PC-3 (cell line): Measurements from ENCODE around the gene TOM1L2. TPM values are rescaled to one million over a fixed set of nuclear protein-coding genes. Genes with fewer than 3 reads are reported as not detected.

ENCODE experiments used
- ATAC-seq: fragments of 200-7000 bp; cut with Tn5 transposase; 2 replicates; pipeline ENCODE4 v1.9.1; 2020; ENCODE audit warnings: mild to moderate bottlenecking, moderate library complexity
- BruUV-seq: library from RNA; stranded (reverse); fragments of 400-500 nt; replicated peaks from 2 replicates; lab custom pipeline; 2021; lab: Mats Ljungman, UMichigan
- CTCF ChIA-PET: fragments of 300-600 bp; sonication (Branson Sonifier 250); formaldehyde crosslinking; loops from one replicate; lab custom pipeline; 2022; ENCODE audit warnings: antibody characterized with exemption; lab: Charles Lee
- POLR2A ChIA-PET: fragments of 300-600 bp; sonication (Branson Sonifier 250); formaldehyde crosslinking; loops from one replicate; lab custom pipeline; 2022; ENCODE audit warnings: antibody characterized with exemption; ENCODE audit not compliant: unreplicated experiment; lab: Charles Lee
- DNase-seq: peaks from one replicate; pipeline ENCODE4 v3.0.0-alpha.2; 2015
- H2AFZ ChIP-seq: fragments of 300-600 bp; sonication (generic); 2 replicates; pipeline ENCODE4 v1.6.0; 2016; ENCODE audit warnings: antibody characterized with exemption, low read length
- H3F3A ChIP-seq: fragments of 300-600 bp; sonication (generic); one replicate; pipeline ENCODE4 v1.6.0; 2017; ENCODE audit warnings: antibody characterized with exemption, low read length, control low read depth, mild to moderate bottlenecking; ENCODE audit not compliant: unreplicated experiment
- H3K27ac ChIP-seq: fragments of 300-600 bp; sonication (generic); 2 replicates; pipeline ENCODE4 v1.5.1; 2016; ENCODE audit warnings: mild to moderate bottlenecking, low read length
- H3K27me3 ChIP-seq: fragments of 300-600 bp; sonication (generic); 2 replicates; pipeline ENCODE4 v1.6.1; 2016; ENCODE audit warnings: low read length, mixed read lengths
- H3K36me3 ChIP-seq: fragments of 300-600 bp; sonication (generic); 2 replicates; pipeline ENCODE4 v1.6.1; 2016; ENCODE audit warnings: low read depth, mixed run types, low read length, mixed read lengths
- H3K4me1 ChIP-seq: fragments of 300-600 bp; sonication (generic); 2 replicates; pipeline ENCODE4 v1.5.1; 2016; ENCODE audit warnings: low read length; ENCODE audit not compliant: insufficient read depth
- H3K4me2 ChIP-seq: fragments of 300-600 bp; sonication (generic); 2 replicates; pipeline ENCODE4 v1.6.0; 2016; ENCODE audit warnings: low read length
- H3K4me3 ChIP-seq: fragments of 300-600 bp; sonication (generic); 2 replicates; pipeline ENCODE4 v1.5.1; 2016; ENCODE audit warnings: mild to moderate bottlenecking, low read length, mixed read lengths
- H3K79me2 ChIP-seq: fragments of 300-600 bp; sonication (generic); 2 replicates; pipeline ENCODE4 v1.6.1; 2017; ENCODE audit warnings: low read length, mixed read lengths
- H3K9ac ChIP-seq: fragments of 300-600 bp; sonication (generic); 2 replicates; pipeline ENCODE4 v1.6.0; 2016; ENCODE audit warnings: mild to moderate bottlenecking, low read length
- H3K9me2 ChIP-seq: fragments of 300-600 bp; sonication (generic); replicated peaks from 2 replicates; pipeline ENCODE4 v1.6.1; 2016; ENCODE audit warnings: mixed run types, low read length, mixed read lengths
- H3K9me3 ChIP-seq: fragments of 300-600 bp; sonication (generic); 2 replicates; pipeline ENCODE4 v1.6.1; 2016; ENCODE audit warnings: low read length, mixed read lengths
- H4K20me1 ChIP-seq: fragments of 300-600 bp; sonication (generic); 2 replicates; pipeline ENCODE4 v1.6.1; 2016; ENCODE audit warnings: low read length, mixed read lengths
- EZH2 ChIP-seq: fragments of 300-600 bp; sonication (generic); IDR thresholded peaks from one replicate; pipeline ENCODE4 v1.6.1; 2017; ENCODE audit warnings: antibody characterized with exemption, mild to moderate bottlenecking, low read length; ENCODE audit not compliant: unreplicated experiment
- EZH2phosphoT487 ChIP-seq: fragments of 300-600 bp; sonication (generic); IDR thresholded peaks from 2 replicates; pipeline ENCODE4 v1.6.1; 2018; ENCODE audit warnings: mild to moderate bottlenecking, antibody characterized with exemption, low read length, borderline replicate concordance
- intact Hi-C: fragments of 100-400 bp; cut with micrococcal nuclease; formaldehyde crosslinking; loops from 2 replicates; pipeline ENCODE4 v1.9.0; 2023
- total RNA-seq: library from RNA; depleted of rRNA; stranded (reverse); fragments of >200 nt; gene quantifications from 2 replicates; pipeline ENCODE4 v1.2.3, GENCODE V29; 2014
- TF ChIP-seq, protein P1 (sequence below): fragments of 300-600 bp; sonication (generic); conservative IDR thresholded peaks from 2 replicates; pipeline ENCODE4 v1.5.1; 2017; ENCODE audit warnings: antibody characterized with exemption, low read depth, mild to moderate bottlenecking, low read length

The TOM1L2 gene
- total RNA-seq, 1 experiment from 2014 or later: 53.3 TPM

GRCh38 chr17:17966399-17966798 lies 5.8 kb downstream of the TOM1L2 start:
- no peak for ATAC-seq
- no peaks in the 10 kb centered on the region for H4K20me1 ChIP-seq
- no peak overlapping the region for H3K27ac ChIP-seq
- no peak overlapping the region for H2AFZ ChIP-seq
- H3K4me3 ChIP-seq: no peak overlapping the region
- peaks cover 98% of the 10 kb centered on the region for H3K79me2 ChIP-seq
- 0 out of 2 replicates have a peak, but pooled peaks cover 3% of the 10 kb centered on the region for H3K36me3 ChIP-seq
- H3K9me2 ChIP-seq: no peaks in the 10 kb centered on the region
- intact Hi-C loops: no loop called here
- H3K27me3 ChIP-seq: no peaks in the 10 kb centered on the region
- no peaks in the 10 kb centered on the region for H3K9me3 ChIP-seq
- no peak overlapping the region for H3K9ac ChIP-seq
- no peak for DNase-seq
- no TSS peak for BruUV-seq
- CTCF ChIA-PET: no interaction called here
- peaks cover 13% of the 10 kb centered on the region for H3K4me1 ChIP-seq
- no peaks in the 10 kb centered on the region for H3F3A ChIP-seq
- TF ChIP-seq EZH2: no peak
- TF ChIP-seq, protein P1, sequence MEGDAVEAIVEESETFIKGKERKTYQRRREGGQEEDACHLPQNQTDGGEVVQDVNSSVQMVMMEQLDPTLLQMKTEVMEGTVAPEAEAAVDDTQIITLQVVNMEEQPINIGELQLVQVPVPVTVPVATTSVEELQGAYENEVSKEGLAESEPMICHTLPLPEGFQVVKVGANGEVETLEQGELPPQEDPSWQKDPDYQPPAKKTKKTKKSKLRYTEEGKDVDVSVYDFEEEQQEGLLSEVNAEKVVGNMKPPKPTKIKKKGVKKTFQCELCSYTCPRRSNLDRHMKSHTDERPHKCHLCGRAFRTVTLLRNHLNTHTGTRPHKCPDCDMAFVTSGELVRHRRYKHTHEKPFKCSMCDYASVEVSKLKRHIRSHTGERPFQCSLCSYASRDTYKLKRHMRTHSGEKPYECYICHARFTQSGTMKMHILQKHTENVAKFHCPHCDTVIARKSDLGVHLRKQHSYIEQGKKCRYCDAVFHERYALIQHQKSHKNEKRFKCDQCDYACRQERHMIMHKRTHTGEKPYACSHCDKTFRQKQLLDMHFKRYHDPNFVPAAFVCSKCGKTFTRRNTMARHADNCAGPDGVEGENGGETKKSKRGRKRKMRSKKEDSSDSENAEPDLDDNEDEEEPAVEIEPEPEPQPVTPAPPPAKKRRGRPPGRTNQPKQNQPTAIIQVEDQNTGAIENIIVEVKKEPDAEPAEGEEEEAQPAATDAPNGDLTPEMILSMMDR: no peak
- TF ChIP-seq EZH2phosphoT487: no peak
- H3K4me2 ChIP-seq: no peak overlapping the region
- POLR2A ChIA-PET: no interaction called here

DNA sequence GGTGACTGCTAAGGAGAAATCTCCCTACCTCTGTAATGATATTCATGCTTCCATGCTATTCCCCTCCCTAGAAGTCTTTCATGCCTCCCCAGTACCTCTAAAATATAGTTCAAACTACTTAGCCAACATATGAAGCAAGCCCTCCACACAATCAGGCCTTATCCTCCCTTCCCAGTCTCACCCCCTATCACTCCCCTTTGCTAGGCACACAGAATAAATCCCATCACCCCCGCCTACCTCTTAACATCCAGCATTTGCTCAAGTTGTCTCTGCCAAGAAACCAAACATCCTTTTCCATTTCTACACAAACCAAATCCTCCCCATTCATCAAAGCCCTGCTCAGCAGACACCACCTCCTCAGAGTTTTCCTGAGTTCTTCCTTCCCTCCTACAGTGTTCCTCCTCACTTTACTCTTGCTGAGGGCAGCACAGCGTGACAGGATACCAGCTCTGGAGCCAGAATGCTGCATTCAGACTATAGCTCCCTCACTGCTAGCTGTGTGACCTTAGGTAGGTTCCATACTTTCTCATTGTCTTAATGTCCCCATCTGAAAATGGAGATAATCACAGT lies 7.0 kb downstream of the TOM1L2 start:
- Histone ChIP-seq H3K4me1 (peaks cover 8% of the 10 kb centered on the region), H3K36me3 (0 out of 2 replicates have a peak, but pooled peaks cover 3% of the 10 kb centered on the region), H3K27ac (no peak overlapping the region), H3K9me2 (no peaks in the 10 kb centered on the region), H4K20me1 (no peaks in the 10 kb centered on the region), H3K9ac (no peak overlapping the region), H3F3A (no peaks in the 10 kb centered on the region), H3K4me2 (no peak overlapping the region), H2AFZ (no peak overlapping the region), H3K4me3 (no peak overlapping the region), H3K79me2 (peaks cover 98% of the 10 kb centered on the region), H3K9me3 (no peaks in the 10 kb centered on the region), H3K27me3 (no peaks in the 10 kb centered on the region)
- CTCF ChIA-PET: no interaction called here
- DNase-seq (no peak), ATAC-seq (no peak)
- intact Hi-C loops: no loop called here
- POLR2A ChIA-PET: no interaction called here
- TF ChIP-seq, protein P1: no peak
- TF ChIP-seq EZH2: no peak
- TF ChIP-seq EZH2phosphoT487: no peak
- BruUV-seq: no TSS peak

DNA sequence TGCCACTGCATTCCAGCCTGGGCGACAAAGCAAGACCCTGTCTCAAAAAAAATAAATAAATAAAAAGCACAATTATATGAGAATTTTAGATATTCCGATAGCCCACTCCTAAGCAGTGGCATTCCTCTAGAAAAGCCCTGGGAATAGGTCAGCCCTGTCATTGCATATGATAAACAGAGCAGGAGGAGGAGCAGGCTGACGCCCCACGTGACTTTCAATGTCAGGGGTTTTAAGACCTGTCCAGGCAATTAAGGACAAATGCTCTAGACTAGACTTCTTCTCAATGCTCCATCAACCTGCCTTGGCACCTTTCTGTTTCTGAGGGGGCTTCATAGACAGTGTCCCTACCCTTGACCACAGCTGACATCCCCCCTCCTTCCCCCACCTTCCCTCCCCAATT lies 7.5 kb downstream of the TOM1L2 start:
- H4K20me1 ChIP-seq: no peaks in the 10 kb centered on the region
- peaks cover 98% of the 10 kb centered on the region for H3K79me2 ChIP-seq
- BruUV-seq: no TSS peak
- no peak overlapping the region for H3K4me2 ChIP-seq
- H3K9me3 ChIP-seq: no peaks in the 10 kb centered on the region
- peaks cover 12% of the 10 kb centered on the region for H3K4me1 ChIP-seq
- intact Hi-C loops: no loop called here
- no peak overlapping the region for H2AFZ ChIP-seq
- H3K9ac ChIP-seq: no peak overlapping the region
- TF ChIP-seq EZH2 (no peak), EZH2phosphoT487 (no peak)
- TF ChIP-seq, protein P1: no peak
- POLR2A ChIA-PET: no interaction called here
- ATAC-seq (no peak), DNase-seq (no peak)
- no peaks in the 10 kb centered on the region for H3K27me3 ChIP-seq
- no peak overlapping the region for H3K4me3 ChIP-seq
- H3K9me2 ChIP-seq: no peaks in the 10 kb centered on the region
- no peak overlapping the region for H3K27ac ChIP-seq
- 0 out of 2 replicates have a peak, but pooled peaks cover 3% of the 10 kb centered on the region for H3K36me3 ChIP-seq
- CTCF ChIA-PET: no interaction called here
- H3F3A ChIP-seq: no peaks in the 10 kb centered on the region
